OCI-LY7 (cell line): ENCODE data around the gene CDKN1A.

Source experiments
- CTCF ChIP-seq: fragments of 200-600 bp; sonication (generic); conservative IDR thresholded peaks from 2 replicates; pipeline ENCODE4 v1.5.1; 2014; ENCODE audit warnings: mild to moderate bottlenecking, antibody characterized with exemption, low read length, moderate library complexity, mixed read lengths
- EZH2phosphoT487 ChIP-seq: fragments of 200-600 bp; sonication (generic); IDR thresholded peaks from 2 replicates; pipeline ENCODE4 v1.6.1; 2018; ENCODE audit warnings: low read depth, borderline replicate concordance, mild to moderate bottlenecking, mixed run types, antibody characterized with exemption, low read length, moderate library complexity, mixed read lengths

- TF ChIP-seq CTCF (no peak), EZH2phosphoT487 (no peak)
These were observed 27.6 kb upstream of the CDKN1A start for GRCh38 chr6:36650848-36651478.
